ENCODE data around the gene ZBTB7C. TPM values are rescaled to one million over a fixed set of nuclear protein-coding genes. Genes with fewer than 3 reads are reported as not detected.

The ZBTB7C gene
- total RNA-seq, 1 donor from 2014 or later: 0.11 TPM

- Mint-ChIP-seq H3K27ac (ENCODE audit: unreplicated experiment) (no peak overlapping the region), H3K36me3 (ENCODE audit: unreplicated experiment) (no peaks in the 10 kb centered on the region), H3K4me1 (ENCODE audit: unreplicated experiment) (no peaks in the 10 kb centered on the region), H3K9me3 (ENCODE audit: unreplicated experiment) (no peaks in the 10 kb centered on the region), H3K4me3 (ENCODE audit: unreplicated experiment) (no peak overlapping the region), H3K27me3 (ENCODE audit: unreplicated experiment) (peaks cover 81% of the 10 kb centered on the region)
- TF ChIP-seq, protein P1, sequence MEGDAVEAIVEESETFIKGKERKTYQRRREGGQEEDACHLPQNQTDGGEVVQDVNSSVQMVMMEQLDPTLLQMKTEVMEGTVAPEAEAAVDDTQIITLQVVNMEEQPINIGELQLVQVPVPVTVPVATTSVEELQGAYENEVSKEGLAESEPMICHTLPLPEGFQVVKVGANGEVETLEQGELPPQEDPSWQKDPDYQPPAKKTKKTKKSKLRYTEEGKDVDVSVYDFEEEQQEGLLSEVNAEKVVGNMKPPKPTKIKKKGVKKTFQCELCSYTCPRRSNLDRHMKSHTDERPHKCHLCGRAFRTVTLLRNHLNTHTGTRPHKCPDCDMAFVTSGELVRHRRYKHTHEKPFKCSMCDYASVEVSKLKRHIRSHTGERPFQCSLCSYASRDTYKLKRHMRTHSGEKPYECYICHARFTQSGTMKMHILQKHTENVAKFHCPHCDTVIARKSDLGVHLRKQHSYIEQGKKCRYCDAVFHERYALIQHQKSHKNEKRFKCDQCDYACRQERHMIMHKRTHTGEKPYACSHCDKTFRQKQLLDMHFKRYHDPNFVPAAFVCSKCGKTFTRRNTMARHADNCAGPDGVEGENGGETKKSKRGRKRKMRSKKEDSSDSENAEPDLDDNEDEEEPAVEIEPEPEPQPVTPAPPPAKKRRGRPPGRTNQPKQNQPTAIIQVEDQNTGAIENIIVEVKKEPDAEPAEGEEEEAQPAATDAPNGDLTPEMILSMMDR (IDR thresholded peaks at IDR 0.05): no peak
- DNase-seq (ENCODE audit: extremely low spot score, unreplicated experiment): no peak
Measured at GRCh38 chr18:48376406-48376805, 32.8 kb downstream of the ZBTB7C start.

DNA sequence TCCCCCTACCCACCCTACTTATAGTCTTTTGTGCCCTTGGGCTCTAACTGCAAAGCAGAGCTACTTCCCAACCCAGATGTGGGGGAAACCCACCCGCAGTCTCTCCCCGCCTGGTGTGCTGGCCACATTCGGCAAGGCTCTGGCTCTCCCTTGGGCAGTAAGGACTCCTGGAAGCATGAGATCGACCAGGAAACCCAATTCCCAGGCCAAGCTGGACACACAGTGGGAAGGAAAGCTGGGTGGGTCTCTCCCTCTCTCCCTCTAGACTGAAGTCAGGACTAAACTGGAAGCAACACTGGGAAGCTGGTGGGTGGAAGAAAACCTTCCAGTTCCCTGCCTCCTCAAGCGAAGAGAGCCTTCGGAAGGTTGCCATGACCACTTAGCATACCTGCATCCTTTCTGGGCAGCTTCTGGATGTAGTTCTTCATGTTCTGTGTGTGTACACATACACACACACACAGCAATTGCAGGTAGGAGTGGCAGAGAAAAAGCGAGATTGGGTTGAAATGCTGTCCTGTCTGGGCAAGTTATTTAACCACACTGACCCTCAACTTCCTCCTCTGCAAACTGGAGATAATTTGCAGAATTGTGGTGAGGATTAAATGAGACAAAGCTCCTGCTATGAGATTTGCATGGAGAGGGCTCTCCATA lies 33.9 kb downstream of the ZBTB7C start:
- Mint-ChIP-seq H3K27me3 (ENCODE audit: unreplicated experiment) (peaks cover 76% of the 10 kb centered on the region), H3K4me1 (ENCODE audit: unreplicated experiment) (no peaks in the 10 kb centered on the region), H3K36me3 (ENCODE audit: unreplicated experiment) (no peaks in the 10 kb centered on the region), H3K4me3 (ENCODE audit: unreplicated experiment) (no peak overlapping the region), H3K9me3 (ENCODE audit: unreplicated experiment) (no peaks in the 10 kb centered on the region), H3K27ac (ENCODE audit: unreplicated experiment) (no peak overlapping the region)
- no peak for DNase-seq (ENCODE audit: extremely low spot score, unreplicated experiment)
- TF ChIP-seq, protein P1 (IDR thresholded peaks at IDR 0.05): no peak

DNA sequence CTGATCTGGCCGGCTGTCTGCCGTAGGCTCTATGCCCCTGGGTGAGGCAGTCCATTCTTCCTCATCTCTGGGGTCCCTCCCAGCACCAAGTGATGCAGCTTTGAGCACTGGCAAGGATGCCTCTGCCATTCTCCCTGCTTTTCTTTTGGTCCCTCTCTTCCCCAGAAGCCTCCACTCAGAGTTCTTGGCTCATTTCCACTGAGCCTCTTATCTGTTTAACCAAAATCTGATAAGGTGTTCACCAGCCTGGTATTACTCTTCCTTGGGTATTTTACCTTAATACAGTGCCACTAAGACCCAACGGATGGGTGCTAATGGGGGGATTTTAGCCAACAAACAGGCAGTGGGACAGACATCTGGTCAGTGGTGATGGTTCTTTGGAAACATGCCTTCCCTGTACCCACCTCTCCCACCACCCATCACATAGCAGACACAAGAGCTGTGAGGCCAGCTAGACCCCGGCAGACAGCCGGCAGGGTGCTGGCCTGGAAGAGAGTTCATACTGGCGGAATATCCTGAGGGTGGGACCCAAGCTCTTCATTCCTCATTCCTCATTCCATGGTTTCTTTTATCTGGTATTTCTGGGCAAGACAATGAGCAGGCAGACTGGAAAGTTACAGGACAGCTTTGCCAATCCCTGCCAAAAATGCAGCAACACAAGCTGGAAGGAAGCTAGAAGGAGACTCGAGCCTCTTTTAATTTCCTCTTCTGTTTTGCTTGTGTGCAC lies 34.6 kb downstream of the ZBTB7C start:
- Mint-ChIP-seq H3K9me3 (ENCODE audit: unreplicated experiment) (no peaks in the 10 kb centered on the region), H3K27ac (ENCODE audit: unreplicated experiment) (no peak overlapping the region), H3K4me1 (ENCODE audit: unreplicated experiment) (no peaks in the 10 kb centered on the region), H3K4me3 (ENCODE audit: unreplicated experiment) (no peak overlapping the region), H3K27me3 (ENCODE audit: unreplicated experiment) (peaks cover 77% of the 10 kb centered on the region), H3K36me3 (ENCODE audit: unreplicated experiment) (no peaks in the 10 kb centered on the region)
- TF ChIP-seq, protein P1 (IDR thresholded peaks at IDR 0.05): no peak
- no peak for DNase-seq (ENCODE audit: extremely low spot score, unreplicated experiment)

DNA sequence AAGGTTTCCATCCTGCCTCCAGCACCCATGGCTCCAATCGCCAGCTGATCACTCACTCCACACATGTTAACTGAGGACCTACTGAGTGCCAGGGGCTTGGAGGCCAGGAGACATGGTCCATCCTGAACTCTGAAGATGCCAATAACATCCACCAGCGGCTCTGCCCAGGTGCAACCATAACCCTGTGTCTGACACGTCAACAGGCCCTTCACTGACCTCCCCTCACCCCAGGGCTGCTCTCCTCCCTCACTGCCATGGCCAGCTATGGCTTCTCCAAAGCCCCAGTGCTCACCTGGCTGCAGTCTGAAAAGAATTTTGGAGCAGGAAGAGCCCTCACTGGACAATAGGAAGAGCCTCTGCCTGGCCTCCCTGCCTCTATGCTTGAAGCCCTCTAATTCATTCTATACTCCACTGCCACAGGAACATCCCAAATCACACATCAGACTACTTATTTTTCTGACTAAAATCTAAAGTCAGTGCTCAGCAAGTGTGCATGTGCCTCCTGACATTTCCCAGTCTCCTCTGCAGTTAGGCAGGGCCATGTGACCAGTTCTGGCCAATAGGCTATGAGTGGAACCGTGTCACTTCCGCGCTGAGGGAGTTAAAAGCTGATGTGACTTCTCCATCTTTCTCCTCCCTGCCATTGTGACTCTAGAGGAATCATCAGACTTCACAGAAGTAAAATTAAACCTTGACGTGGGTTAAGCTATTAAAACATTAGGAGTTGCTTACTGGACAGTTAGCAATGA lies 37.2 kb downstream of the ZBTB7C start:
- DNase-seq (ENCODE audit: extremely low spot score, unreplicated experiment): no peak
- no peaks in the 10 kb centered on the region for H3K36me3 Mint-ChIP-seq (ENCODE audit: unreplicated experiment)
- no peaks in the 10 kb centered on the region for H3K9me3 Mint-ChIP-seq (ENCODE audit: unreplicated experiment)
- TF ChIP-seq, protein P1 (IDR thresholded peaks at IDR 0.05): no peak
- H3K4me3 Mint-ChIP-seq (ENCODE audit: unreplicated experiment): no peak overlapping the region
- H3K27me3 Mint-ChIP-seq (ENCODE audit: unreplicated experiment): peaks cover 78% of the 10 kb centered on the region
- H3K27ac Mint-ChIP-seq (ENCODE audit: unreplicated experiment): no peak overlapping the region
- H3K4me1 Mint-ChIP-seq (ENCODE audit: unreplicated experiment): no peaks in the 10 kb centered on the region

DNA sequence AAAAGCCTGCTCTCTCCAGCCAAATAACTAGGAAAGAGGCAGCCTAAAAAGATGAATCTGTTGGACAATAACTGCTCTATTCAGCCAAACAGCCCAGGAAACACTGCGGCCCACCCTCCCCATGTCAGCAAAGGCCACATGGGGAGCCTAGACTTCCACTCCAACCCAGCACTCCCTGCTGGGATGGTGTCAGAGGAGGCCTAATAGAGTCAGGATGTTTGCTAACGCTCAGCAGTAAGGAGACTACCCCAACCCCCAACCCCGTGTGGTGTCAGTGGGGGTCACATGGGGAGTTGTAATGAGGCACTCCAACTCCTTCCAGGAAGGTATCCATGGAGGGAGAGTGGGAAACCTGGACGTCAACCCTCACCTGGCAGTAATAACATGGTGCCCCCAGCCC lies 41.6 kb downstream of the ZBTB7C start:
- no peak overlapping the region for H3K27ac Mint-ChIP-seq (ENCODE audit: unreplicated experiment)
- no peak for DNase-seq (ENCODE audit: extremely low spot score, unreplicated experiment)
- H3K27me3 Mint-ChIP-seq (ENCODE audit: unreplicated experiment): peaks cover 57% of the 10 kb centered on the region
- TF ChIP-seq, protein P1 (IDR thresholded peaks at IDR 0.05): no peak
- no peaks in the 10 kb centered on the region for H3K36me3 Mint-ChIP-seq (ENCODE audit: unreplicated experiment)
- no peak overlapping the region for H3K4me3 Mint-ChIP-seq (ENCODE audit: unreplicated experiment)
- peaks cover 7% of the 10 kb centered on the region for H3K9me3 Mint-ChIP-seq (ENCODE audit: unreplicated experiment)
- H3K4me1 Mint-ChIP-seq (ENCODE audit: unreplicated experiment): no peaks in the 10 kb centered on the region

Data from osteocyte (in vitro differentiated cells).